ENCODE results near the gene CPSF6.
"Not testable (repeated sequence)": the region's sequence is repeated elsewhere in the genome, so short reads cannot be mapped to it uniquely, and the experiment has no call there.

Gene CPSF6

DNA sequence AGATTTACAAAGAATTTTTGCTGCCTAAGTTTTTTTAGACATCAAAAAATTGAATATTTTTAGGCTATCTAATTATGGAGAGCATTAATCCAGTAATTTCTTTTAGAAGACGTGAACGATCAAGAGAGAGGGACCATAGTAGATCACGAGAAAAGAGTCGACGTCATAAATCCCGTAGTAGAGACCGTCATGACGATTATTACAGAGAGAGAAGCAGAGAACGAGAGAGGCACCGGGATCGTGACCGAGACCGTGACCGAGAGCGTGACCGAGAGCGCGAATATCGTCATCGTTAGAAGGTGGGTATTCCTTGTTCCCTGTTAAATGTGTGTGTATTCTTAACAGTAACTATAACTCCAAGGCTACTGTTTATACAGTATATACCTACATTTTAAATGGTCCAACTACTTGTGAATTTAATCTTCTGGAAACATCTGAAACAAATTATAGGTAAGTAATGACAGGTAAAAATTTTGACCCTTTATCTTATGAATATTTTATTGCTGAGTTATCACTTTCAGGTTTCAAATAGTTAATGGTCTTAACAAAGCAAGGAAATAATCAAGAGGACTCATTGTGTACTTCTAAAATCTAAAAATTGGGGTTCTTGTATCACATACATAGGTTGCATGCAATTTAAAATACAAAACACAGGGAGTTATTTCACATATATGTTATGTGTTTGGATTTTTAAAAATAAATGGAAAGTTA is 23.1 kb downstream of the CPSF6 start:
- no peak for DNase-seq

DNA sequence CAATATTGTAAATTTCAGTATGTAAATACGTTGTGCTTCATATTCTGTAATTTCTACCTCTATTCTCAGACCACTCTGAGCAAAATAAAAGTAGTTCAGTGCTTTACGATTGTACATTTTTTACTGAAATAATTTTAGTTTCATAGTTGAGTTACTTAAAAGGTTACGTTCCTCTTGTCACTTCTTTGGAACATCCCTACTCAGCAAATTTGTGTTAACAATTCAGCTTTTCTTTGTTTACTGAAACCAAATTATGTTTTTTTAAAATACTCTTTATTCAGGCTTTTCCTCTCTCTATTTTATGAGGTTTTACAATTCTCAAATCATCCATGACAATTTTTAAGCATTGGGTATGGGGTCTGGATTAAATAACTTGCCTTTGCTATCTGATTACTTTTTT is 25.8 kb downstream of the CPSF6 start:
- no peak for DNase-seq

DNA sequence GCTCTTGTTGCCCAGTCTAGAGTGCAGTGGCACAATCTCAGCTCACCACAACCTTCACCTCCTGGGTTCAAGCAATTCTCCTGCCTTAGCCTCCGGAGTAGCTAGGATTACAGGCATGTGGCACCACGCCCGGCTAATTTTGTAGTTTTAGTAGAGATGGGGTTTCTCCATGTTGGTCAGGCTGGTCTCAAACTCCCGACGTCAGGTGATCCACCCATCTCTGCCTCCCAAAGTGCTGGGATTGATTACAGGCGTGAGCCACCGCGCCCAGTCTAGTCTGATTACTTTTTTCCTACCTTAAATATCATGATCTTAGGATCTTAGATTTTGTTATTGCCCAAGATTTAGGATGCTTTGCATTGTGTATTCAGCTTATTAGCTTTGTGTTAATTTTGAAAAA is 26.3 kb downstream of the CPSF6 start:
- not testable (repeated sequence) for DNase-seq

DNA sequence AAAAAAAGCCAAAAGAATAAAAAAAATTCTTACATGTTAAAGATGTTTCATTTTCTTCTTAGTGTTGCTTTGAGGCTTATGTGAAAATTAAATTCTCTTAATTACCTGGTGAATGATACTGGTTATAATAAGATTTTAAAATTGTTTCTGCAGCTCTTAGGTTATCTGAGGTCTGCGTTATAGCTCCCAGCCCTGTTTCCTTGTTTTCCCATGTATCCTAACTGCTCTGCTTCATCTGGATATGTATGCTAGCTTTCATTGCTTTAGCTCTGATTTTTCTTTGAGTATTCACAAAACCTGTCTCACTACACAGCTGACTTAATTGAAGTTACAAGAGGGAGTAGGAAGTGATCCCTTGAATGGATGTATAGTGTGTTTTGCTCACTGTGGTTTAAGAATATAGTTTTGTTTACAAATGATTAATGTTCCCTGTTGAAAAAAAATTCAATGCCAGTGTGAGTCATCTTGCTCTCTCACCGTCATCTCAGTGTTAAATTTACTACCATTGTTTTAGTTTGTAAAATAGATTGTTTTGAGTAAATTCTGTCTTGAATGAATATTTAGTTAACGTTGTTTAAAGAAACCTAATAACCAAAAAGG is 26.8 kb downstream of the CPSF6 start:
- no peak for DNase-seq

DNA sequence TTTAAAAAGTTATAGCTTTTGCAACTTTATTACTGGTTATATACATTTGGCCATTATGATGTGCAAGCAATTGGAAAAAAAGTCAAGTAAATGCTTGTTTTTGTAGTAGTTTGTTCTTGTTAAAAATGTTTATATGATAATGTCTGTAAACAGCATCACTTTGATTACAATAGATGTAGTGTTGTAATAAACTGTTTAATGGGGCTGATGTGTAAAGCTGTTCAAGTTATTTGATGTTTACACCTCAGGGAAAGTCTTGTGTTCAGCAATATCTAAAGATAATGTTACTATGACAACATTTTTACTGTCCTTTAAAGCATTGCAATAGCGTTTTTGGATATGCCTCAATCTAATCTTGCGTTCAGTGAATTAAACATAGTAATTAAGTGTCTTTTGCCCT is 30.4 kb downstream of the CPSF6 start:
- DNase-seq: no peak

DNA sequence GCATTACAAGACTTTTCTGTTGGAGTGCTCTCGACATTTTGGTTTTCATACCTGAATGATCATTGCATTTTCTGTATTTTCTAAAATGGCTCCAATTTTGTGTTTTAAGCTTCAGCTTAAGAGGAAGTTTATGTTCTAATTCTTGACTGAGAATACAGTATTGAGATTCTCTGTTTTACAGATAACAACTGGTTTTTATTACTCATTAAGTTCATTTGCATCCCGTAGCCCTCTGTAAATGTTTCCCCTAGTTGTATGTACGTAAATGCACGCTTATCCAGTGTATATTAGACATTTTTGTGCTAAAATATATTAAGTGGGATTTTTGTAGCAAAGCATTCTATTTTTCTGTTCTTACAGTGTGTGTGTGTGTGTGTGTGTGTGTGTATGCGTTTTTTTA is 33.1 kb downstream of the CPSF6 start:
- DNase-seq: no peak

DNA sequence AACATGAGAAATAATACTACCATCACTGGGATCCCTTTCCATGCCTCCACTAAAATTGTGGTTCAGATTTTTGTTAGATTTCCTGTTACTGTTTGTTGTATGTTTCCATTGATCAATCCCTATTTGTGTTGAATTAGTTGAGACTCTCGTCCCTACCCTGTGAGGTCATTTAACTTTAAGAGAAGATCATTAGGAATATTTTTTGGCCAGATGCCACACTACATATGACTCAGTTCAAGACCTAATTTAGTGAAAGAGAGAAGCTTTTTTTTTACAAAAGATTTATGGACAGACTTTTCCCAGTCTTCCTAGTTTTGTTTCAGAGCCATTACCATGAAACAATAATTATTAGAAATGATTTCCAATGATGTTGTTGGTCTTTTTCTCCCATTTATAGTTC is 35.5 kb downstream of the CPSF6 start:
- DNase-seq: no peak

DNA sequence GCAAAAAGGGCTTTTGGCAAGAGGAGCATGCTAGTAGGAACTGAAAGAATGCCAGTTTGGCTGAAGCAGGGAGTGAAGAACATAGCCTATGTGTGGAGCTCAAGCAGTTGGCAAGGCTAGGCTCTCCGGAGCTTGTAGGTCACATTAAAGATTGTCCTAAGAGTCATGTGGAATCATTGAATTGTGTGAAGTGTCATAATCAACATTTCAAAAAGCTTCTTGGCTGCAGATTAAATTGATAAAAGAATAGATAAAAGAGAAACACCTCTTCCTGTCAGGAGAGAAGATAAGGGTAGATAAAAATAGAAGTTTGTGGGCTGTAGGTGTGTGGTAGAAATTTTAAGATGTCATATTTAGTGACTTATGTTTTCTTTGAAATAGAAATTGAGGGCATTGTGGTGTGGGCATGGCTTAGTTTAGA is 36.1 kb downstream of the CPSF6 start:
- no peak for DNase-seq

DNA sequence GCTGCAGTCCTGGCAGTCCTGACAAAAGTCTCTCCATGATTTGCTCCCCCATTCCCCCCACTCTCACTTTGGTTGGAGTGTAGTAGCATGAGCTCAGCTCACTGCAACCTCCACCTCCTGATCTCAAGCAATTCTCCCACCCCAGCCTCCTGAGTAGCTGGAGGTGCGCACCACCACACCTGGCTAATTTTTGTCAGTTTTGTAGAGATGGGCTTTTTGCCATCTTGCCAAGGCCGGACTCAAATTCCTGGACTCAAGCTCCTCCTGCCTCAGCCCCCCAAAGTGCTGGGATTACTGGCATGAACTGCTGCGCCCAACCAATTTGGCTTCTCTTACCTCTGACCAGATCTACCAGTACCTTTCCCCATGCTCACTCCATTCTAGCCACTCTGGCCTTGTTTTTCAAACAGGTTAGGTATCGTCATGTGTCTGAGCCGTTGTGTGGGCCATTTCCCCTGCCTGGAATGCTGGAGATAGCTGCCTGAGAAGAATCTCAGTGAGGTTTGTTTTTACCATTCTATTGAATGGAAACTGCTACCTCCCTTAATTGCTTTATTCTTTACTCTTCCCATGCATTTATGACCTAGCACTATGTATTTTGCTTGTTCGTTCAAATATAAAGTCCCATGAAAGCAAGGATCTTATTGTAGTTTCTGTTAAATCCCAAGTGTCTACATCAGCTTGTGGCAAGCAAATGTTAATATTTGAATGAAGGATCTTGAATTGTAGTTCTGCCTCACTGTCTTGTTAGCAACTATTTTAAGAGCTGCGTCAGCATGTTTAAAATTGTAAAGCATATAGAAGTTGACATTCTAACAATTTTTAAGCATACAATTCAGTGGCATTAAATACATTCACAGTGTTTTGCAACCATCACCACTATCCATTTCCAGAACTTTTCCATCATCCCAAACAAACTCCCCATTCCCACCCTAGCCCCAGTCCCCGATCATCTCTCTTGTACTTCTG is 39.7 kb downstream of the CPSF6 start:
- DNase-seq: no peak

DNA sequence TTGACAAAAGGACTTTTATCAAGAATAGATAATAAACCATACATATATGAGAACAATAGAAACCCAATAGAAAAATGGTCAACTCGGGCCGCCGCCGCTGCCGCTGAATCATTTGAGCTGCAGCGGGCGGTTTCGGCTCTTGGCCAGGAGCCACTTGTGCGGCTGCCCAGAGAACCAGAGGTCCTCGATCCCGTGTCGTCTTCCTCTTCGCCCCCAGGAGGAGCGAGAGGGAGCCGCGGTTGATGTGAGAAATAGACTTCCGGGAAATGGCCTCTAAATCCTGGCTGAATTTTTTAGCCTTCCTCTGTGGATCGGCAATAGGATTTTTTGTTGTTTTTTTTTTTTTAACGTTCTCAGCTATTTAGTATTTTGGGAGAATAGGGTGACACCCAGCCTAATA is 44.8 kb downstream of the CPSF6 start:
- no peak for DNase-seq

DNA sequence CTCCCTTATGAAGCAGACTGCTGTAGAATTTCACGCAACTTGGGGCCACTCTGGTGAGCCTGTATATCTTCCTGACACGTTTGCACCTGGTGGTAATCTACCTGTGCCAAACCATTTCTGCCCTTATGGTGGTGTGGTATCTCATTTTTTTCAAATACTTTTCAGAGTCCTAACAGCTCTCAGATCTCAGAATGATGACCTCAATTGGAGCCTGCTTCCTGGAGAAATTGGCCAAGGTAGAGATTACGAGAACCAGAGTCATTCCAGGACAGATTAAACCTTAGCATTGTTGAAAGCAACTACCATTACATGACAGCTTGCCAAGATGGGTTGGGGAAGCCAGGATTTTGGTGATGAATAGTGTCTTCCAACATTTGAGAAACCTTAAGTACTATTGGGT is 48.2 kb downstream of the CPSF6 start:
- DNase-seq: no peak

DNA sequence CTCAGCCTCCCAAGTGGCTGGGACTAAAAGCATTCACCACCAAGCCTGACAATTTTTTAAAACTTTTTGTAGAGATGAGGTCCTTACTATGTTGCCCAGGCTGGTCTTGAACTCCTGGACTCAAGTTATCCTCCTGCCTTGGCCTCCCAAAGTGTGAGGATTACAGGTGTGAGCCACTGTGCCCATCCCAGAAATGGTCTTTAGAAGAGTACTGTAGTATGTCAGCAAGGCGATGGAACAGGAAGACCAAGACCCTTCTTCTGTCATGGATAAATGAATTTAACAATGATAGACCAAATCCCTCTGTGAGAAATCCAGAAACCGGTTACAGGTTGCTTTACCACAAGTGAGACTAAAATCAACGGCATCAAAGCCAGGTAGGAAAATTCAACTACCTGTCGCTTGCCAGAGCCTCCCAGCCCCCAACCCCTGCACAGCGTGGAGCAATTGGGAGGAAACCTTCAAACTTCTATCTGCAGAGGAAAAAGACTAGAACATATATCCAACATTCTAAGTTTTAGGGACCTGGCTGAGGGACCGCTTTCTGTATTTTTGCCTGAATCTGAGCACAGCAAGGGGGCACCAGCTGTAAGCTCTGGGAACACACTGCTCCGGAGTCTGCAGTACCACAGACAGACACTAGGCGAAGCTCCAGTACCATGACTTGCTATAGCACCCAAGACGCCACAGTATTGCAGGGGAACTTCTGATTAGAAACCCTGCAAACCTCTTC is 51.3 kb downstream of the CPSF6 start:
- DNase-seq: peak; percentile 77

DNA sequence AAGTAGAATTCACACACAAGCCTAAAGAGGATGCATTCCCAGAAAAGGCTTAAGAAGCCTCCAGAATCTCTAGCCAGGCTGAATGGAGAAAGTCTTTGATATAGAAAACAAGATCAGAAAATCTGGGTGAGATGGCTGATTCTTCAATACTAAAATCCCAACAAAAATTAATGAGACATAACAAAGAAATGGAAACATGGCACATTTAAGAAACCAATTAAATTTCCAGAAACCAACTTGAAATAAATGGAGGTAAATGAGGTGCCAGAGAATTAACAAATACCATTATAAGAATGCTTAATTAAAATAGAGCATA is 51.9 kb downstream of the CPSF6 start:
- DNase-seq: no peak

DNA sequence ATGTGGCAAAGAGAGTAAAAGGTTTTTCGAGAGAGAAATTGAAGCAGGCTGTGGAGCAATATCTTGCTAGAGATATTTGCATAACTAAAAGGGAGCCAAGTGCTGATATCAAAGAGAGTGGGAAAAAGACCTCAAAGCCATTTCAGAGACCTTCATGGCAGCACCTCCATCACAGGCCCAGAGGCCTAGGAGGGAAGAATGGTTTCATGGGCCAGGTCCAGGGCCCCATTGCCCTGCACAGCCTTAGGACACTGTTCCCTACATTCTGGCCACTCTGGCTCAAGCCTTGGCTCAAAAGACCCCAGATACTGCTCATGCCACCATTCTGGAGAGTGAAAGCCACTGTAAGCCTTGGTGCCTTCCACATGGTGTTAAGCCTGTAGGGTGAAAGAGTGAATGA is 58.8 kb downstream of the CPSF6 start:
- DNase-seq: no peak

DNA sequence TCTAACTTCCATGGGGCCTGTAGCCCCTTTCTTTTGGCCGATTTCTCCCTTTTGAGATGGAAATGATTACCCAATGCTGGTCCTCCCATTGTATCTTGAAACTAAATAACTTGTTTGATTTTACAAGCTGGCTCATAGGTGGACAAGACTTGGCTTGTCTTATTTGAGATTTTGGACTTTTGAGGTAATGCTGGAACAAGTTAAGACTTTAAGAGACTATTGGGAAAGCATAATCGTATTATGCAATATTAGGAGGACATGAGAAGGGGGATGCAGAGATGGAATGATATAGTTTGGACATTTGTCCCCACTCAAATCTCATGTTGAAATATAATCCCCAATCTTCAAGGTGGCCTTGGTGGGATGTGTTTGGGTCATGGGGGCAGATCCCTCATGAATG is 59.6 kb downstream of the CPSF6 start:
- DNase-seq: no peak

DNA sequence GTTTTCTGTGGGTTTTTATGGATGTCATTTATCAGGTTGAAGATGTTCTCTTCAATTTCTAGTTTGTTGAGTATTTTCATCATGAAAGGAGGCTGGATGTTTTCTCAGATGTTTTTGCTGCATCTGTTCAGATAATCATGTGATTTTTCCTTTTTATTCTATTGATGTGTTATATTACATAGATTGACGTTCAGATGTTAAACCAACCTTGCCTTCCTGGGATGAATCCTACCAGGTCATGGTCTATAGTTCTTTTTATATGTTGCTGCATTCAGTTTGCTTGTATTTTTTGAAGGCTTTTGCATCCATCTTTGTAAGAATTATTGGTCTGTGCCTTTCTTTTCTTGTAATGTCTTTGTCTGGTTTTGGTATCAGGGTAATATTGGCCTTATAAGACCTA is 64.9 kb downstream of the CPSF6 start:
- DNase-seq: no peak

DNA sequence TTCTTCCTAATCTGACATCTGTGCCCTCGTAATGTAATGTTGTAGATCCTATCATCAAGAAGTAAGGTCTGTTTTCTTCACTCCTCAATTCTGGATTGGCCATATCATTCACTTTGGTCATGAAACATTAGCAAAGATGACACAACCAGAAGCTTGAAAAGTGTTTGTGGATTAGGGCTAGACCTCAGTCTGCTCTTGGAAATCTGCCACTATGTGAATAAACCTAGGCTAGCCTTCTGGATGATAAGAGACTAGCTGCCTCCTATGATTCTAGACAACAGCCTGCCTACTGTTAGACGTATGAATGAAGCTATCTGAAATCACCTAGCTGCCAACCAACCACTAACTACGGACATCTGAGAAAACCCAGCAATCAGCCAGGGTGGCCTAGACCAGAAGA is 70.1 kb downstream of the CPSF6 start:
- no peak for DNase-seq

DNA sequence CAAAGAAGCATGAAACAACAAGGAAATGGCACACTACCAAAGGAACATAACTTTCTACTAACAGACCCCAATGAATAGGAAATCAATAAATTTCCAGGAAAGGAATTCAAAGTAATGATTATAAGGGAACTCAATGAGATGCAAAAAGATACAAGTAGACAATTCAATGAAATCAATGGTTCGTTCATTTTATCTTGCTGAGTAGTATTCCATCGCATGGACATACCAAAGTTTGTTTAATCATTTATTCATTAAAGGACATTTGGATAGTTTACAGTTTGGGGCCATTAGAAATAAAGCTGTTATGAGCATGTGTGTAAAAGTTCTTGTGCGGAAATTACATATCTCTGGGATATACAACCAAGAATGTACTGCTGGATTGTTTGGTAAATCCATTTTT is 73.8 kb downstream of the CPSF6 start:
- no peak for DNase-seq

DNA sequence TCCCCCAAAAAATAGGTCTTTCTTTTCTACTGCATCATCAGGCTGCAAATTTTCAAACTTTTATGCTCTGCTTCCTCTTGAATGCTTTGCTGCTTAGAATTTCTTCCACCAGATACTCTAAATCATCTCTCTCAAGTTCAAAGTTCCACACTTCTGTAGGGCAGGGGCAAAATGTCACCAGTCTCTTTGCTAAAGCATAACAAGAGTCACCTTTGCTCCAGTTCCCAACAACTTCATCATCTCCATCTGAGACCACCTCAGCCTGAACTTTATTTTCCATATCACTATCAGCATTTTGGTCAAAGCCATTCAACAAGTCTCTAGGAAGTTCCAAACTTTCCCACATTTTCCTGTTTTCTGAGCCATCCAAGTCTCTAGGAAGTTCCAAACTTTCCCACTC is 77.4 kb downstream of the CPSF6 start:
- not testable (repeated sequence) for DNase-seq

DNA sequence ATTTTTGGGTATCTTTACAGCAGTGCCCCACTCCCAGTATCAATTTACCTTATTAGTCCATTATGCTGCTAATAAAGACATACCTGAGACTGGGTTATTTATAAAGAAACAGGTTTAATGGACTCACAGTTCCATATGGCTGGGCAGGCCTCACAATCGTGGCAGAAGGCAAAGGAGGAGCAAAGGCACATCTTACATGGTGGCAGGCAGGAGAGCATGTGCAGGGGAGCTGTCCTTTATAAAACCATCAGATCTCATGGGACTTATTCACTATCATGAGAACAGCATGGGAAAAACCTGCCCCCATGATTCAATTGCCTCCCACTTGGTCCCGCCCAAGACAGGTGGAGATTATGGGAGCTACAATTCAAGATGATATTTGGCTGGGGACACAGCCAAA is 77.9 kb downstream of the CPSF6 start:
- DNase-seq: not testable (repeated sequence)

DNA sequence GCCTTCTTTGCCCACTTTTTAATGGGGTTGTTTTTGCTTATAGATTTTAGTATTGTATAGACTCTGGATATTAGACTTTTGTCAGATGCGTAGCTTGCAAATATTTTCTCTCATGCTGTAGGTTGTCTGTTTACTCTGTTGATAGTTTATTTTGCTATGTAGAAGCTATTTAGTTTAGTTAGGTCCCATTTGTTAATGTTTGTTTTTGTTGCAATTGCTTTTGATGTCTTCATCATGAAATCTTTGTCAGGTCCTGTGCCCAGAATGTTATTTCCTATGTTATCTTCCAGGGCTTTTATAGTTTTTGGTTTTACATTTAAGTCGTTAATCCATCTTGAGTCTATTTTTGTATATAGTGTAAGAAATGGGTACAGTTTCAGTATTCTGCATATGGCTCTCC is 78.9 kb downstream of the CPSF6 start:
- DNase-seq: no peak

DNA sequence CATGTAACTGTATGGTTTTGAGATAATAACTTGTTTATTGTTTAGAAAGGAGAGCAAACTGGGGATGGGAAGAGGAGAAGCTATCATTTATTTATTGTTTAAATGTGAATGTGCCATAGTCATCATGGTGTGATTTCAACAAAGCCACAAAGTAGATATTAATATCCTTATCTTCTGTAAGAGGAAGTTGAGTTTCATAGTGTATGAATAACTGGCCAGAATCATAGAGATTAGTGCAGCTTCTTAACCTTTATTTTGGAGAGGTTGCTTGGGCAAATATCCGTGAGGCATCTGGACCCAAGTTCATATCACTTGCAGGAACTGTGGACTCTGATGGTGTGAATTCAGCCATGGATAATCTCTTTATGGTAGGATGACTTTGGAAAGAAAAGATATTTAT is 82.0 kb downstream of the CPSF6 start:
- no peak for DNase-seq

Measured in NCI-H1694 (cell line).